ENCODE results near the gene EXOC6B.

The EXOC6B gene

GRCh38 chr2:72636210-72636609 lies 189.6 kb downstream of the EXOC6B start:
- POLR2A ChIA-PET = no interaction called here
- CTCF ChIA-PET = no interaction called here
- DNase-seq (ENCODE audit: extremely low spot score) = no peak
- TF ChIP-seq, protein P1, sequence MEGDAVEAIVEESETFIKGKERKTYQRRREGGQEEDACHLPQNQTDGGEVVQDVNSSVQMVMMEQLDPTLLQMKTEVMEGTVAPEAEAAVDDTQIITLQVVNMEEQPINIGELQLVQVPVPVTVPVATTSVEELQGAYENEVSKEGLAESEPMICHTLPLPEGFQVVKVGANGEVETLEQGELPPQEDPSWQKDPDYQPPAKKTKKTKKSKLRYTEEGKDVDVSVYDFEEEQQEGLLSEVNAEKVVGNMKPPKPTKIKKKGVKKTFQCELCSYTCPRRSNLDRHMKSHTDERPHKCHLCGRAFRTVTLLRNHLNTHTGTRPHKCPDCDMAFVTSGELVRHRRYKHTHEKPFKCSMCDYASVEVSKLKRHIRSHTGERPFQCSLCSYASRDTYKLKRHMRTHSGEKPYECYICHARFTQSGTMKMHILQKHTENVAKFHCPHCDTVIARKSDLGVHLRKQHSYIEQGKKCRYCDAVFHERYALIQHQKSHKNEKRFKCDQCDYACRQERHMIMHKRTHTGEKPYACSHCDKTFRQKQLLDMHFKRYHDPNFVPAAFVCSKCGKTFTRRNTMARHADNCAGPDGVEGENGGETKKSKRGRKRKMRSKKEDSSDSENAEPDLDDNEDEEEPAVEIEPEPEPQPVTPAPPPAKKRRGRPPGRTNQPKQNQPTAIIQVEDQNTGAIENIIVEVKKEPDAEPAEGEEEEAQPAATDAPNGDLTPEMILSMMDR (IDR thresholded peaks at IDR 0.05; ENCODE audit: control extremely low read depth, extremely low read depth, low read depth, missing control alignments) = no peak

GRCh38 chr2:72630767-72631166 lies 195.1 kb downstream of the EXOC6B start:
- CTCF ChIA-PET = no interaction called here
- POLR2A ChIA-PET = no interaction called here
- TF ChIP-seq, protein P1 (IDR thresholded peaks at IDR 0.05; ENCODE audit: control extremely low read depth, extremely low read depth, low read depth, missing control alignments) = no peak
- DNase-seq (ENCODE audit: extremely low spot score) = no peak

DNA sequence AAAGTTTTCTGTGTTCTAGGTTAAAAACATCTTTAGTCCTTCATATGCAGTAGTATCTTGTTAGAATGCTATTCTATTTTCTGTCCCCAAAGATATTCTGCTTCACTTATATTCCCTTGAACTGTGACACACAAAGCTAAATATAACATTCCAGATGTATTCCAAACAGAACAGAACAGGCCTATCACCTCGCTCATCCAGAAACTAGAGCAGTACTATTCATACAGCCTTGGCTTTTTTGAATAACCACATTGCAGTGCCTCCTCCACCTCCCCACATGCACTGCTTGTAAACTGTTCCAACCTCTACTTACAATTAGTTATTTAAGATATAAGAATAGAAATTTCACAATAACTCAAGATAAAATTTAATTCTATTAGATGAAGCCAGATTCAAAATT lies 196.8 kb downstream of the EXOC6B start:
- ChIA-PET CTCF (no interaction called here), POLR2A (no interaction called here)
- DNase-seq (ENCODE audit: extremely low spot score) = no peak
- TF ChIP-seq, protein P1 (IDR thresholded peaks at IDR 0.05; ENCODE audit: control extremely low read depth, extremely low read depth, low read depth, missing control alignments) = no peak

GRCh38 chr2:72627083-72627482 lies 198.8 kb downstream of the EXOC6B start:
- DNase-seq (ENCODE audit: extremely low spot score) = no peak
- ChIA-PET CTCF (no interaction called here), POLR2A (no interaction called here)
- TF ChIP-seq, protein P1 (IDR thresholded peaks at IDR 0.05; ENCODE audit: control extremely low read depth, extremely low read depth, low read depth, missing control alignments) = no peak

DNA sequence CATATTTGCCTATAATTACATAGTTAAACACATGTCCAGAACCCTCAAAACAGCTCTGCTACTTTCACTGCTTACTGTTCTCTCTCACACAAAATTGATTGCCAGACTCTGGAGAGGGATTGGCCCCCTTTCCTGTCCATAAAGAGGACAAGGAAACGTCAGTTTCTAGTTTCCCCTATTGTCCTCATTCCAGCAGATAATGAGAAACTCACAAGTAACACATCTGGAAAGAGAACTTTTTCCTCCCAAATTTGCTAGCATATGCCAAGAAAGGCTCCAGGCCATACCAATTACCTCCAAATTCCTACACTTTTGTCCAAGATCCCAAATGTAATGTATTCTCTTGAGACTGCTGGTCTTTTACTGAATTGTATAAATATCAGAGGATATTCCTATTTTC lies 200.5 kb downstream of the EXOC6B start:
- ChIA-PET POLR2A (no interaction called here), CTCF (interaction anchor here (1.1 kb wide), 1 partner anchor 8 kb away, joined by 3 read pairs; no protein-coding TSS in a partner anchor)
- TF ChIP-seq, protein P1 (IDR thresholded peaks at IDR 0.05; ENCODE audit: control extremely low read depth, extremely low read depth, low read depth, missing control alignments) = no peak
- no peak for DNase-seq (ENCODE audit: extremely low spot score)

GRCh38 chr2:72623481-72623880 lies 202.4 kb downstream of the EXOC6B start:
- POLR2A ChIA-PET = no interaction called here
- CTCF ChIA-PET = interaction anchor here (0.7 to 1.7 kb wide), 3 partner anchors 16 to 44 kb away, joined by 3 to 4 read pairs (median 3); no protein-coding TSS in a partner anchor
- DNase-seq (ENCODE audit: extremely low spot score) = no peak
- TF ChIP-seq, protein P1 (IDR thresholded peaks at IDR 0.05; ENCODE audit: control extremely low read depth, extremely low read depth, low read depth, missing control alignments) = no peak

DNA sequence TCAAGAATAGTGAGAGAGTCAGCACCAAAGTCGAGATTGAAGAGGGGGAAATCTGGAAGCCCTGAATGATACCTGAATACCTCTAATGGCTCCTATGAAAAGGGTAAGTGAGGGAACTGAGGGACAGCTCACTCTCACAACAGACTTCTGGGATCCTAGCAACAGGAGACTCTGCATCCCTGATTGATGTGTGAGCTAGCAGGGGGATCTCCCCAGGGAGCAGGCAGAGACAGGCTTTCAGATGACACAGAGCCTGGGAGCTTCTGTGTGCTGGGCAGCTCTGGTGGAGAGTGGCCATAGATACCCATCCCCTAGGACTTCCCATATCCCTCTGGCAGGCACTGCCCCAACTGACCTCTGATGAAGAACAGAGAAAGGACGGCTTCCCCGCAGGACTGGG lies 206.2 kb downstream of the EXOC6B start:
- DNase-seq (ENCODE audit: extremely low spot score) = no peak
- TF ChIP-seq, protein P1 (IDR thresholded peaks at IDR 0.05; ENCODE audit: control extremely low read depth, extremely low read depth, low read depth, missing control alignments) = no peak
- CTCF ChIA-PET = no interaction called here
- POLR2A ChIA-PET = no interaction called here

Data from GM10248 (cell line).